Glutamatergic neuron (in vitro differentiated cells): ENCODE data around the gene CD151. TPM values are rescaled to one million over a fixed set of nuclear protein-coding genes. Genes with fewer than 3 reads are reported as not detected.
A peak's percentile ranks its signal among the peaks of the same experiment; 100 is the strongest.

Experiments
- DNase-seq: peaks from one replicate; pipeline ENCODE4 v3.0.0; 2022
- H3K27ac Mint-ChIP-seq: one replicate; pipeline ENCODE4 v1.8.0; 2020; ENCODE audit warnings: mild to moderate bottlenecking, mixed read lengths, inconsistent platforms; ENCODE audit not compliant: unreplicated experiment
- H3K27me3 Mint-ChIP-seq: one replicate; pipeline ENCODE4 v1.8.0; 2020; ENCODE audit warnings: mild to moderate bottlenecking, moderate library complexity, mixed read lengths, inconsistent platforms; ENCODE audit not compliant: unreplicated experiment
- H3K36me3 Mint-ChIP-seq: one replicate; pipeline ENCODE4 v1.8.0; 2020; ENCODE audit warnings: mild to moderate bottlenecking, mixed read lengths, inconsistent platforms; ENCODE audit not compliant: unreplicated experiment
- H3K4me1 Mint-ChIP-seq: one replicate; pipeline ENCODE4 v1.8.0; 2020; ENCODE audit warnings: mild to moderate bottlenecking, low read depth, mixed read lengths, inconsistent platforms; ENCODE audit not compliant: unreplicated experiment
- H3K4me3 Mint-ChIP-seq: one replicate; pipeline ENCODE4 v1.8.0; 2020; ENCODE audit warnings: mild to moderate bottlenecking, mixed read lengths, inconsistent platforms; ENCODE audit not compliant: unreplicated experiment
- H3K9me3 Mint-ChIP-seq: one replicate; pipeline ENCODE4 v1.8.0; 2020; ENCODE audit warnings: mild to moderate bottlenecking, moderate library complexity, mixed read lengths, inconsistent platforms; ENCODE audit not compliant: unreplicated experiment
- CTCF ChIP-seq: fragments of 200-600 bp; sonication (generic); IDR thresholded peaks from one replicate; pipeline ENCODE4 v1.5.0; 2021; ENCODE audit not compliant: partially characterized antibody, unreplicated experiment
- total RNA-seq: library from RNA; stranded (reverse); fragmentation: NEBNext Ultra II Directional; extraction: Animal tissue kit (Norgen Biotek cat#: 25700); gene quantifications from one replicate; pipeline ENCODE4 v1.2.1, GENCODE V29; 2021; ENCODE audit not compliant: unreplicated experiment

CD151 gene
- total RNA-seq, 1 donor from 2014 or later = 346 TPM

GRCh38 chr11:833849-834311 lies 1.1 kb downstream of the CD151 start:
- H3K27me3 Mint-ChIP-seq = peaks cover 19% of the 10 kb centered on the region
- no peak for TF ChIP-seq CTCF
- peaks cover 6% of the 10 kb centered on the region for H3K4me1 Mint-ChIP-seq
- DNase-seq = no peak
- H3K4me3 Mint-ChIP-seq = peak overlapping the region; percentile 92
- peaks cover 11% of the 10 kb centered on the region for H3K9me3 Mint-ChIP-seq
- peak overlapping the region; percentile 92 for H3K27ac Mint-ChIP-seq
- H3K36me3 Mint-ChIP-seq = no peaks in the 10 kb centered on the region

- DNase-seq = peak; percentile 22
- peaks cover 14% of the 10 kb centered on the region for H3K9me3 Mint-ChIP-seq
- H3K36me3 Mint-ChIP-seq = no peaks in the 10 kb centered on the region
- peak overlapping the region; percentile 92 for H3K27ac Mint-ChIP-seq
- H3K27me3 Mint-ChIP-seq = peaks cover 21% of the 10 kb centered on the region
- no peak for TF ChIP-seq CTCF
- peaks cover 10% of the 10 kb centered on the region for H3K4me1 Mint-ChIP-seq
- H3K4me3 Mint-ChIP-seq = peak overlapping the region; percentile 92
These were observed 1.9 kb downstream of the CD151 start for GRCh38 chr11:834371-835316.

GRCh38 chr11:836274-836673 lies 3.5 kb downstream of the CD151 start:
- Mint-ChIP-seq H3K27me3 (peaks cover 26% of the 10 kb centered on the region), H3K36me3 (no peaks in the 10 kb centered on the region), H3K9me3 (peaks cover 28% of the 10 kb centered on the region), H3K4me1 (peaks cover 20% of the 10 kb centered on the region), H3K27ac (no peak overlapping the region), H3K4me3 (no peak overlapping the region)
- TF ChIP-seq CTCF = no peak
- DNase-seq = no peak

GRCh38 chr11:836700-837099 lies 3.9 kb downstream of the CD151 start:
- Mint-ChIP-seq H3K4me3 (no peak overlapping the region), H3K4me1 (peaks cover 20% of the 10 kb centered on the region), H3K27ac (no peak overlapping the region), H3K9me3 (peaks cover 28% of the 10 kb centered on the region), H3K27me3 (peaks cover 24% of the 10 kb centered on the region), H3K36me3 (no peaks in the 10 kb centered on the region)
- DNase-seq = no peak
- no peak for TF ChIP-seq CTCF
